Smooth muscle cell (in vitro differentiated cells): ENCODE results near the gene FGFR3. TPM values are rescaled to one million over a fixed set of nuclear protein-coding genes. Genes with fewer than 3 reads are reported as not detected.

ENCODE experiments used
- DNase-seq: peaks from one replicate; lab custom pipeline; 2025; ENCODE audit not compliant: unreplicated experiment; lab: John Stamatoyannopoulos, UW
- H2AFZ ChIP-seq: fragments of 200-600 bp; sonication (generic); 2 replicates; pipeline ENCODE4 v1.6.0; 2016; ENCODE audit warnings: antibody characterized with exemption, low read depth, mild to moderate bottlenecking
- H3F3A ChIP-seq: fragments of 200-600 bp; sonication (generic); 2 replicates; pipeline ENCODE4 v1.6.0; 2017; ENCODE audit warnings: antibody characterized with exemption, low read depth
- H3K27ac ChIP-seq: fragments of 200-600 bp; sonication (generic); 2 replicates; pipeline ENCODE4 v1.5.1; 2016; ENCODE audit warnings: low read depth, mild to moderate bottlenecking
- H3K27me3 ChIP-seq: fragments of 200-600 bp; sonication (generic); 2 replicates; pipeline ENCODE4 v1.6.1; 2016; ENCODE audit warnings: low read depth, mild to moderate bottlenecking
- H3K36me3 ChIP-seq: fragments of 200-600 bp; sonication (generic); 2 replicates; pipeline ENCODE4 v1.5.1; 2016; ENCODE audit warnings: low read depth
- H3K4me1 ChIP-seq: fragments of 200-600 bp; sonication (generic); 2 replicates; pipeline ENCODE4 v1.5.1; 2016; ENCODE audit warnings: low read depth
- H3K4me2 ChIP-seq: fragments of 200-600 bp; sonication (generic); 2 replicates; pipeline ENCODE4 v1.6.0; 2016; ENCODE audit warnings: mild to moderate bottlenecking
- H3K4me3 ChIP-seq: fragments of 200-600 bp; sonication (generic); 2 replicates; pipeline ENCODE4 v1.5.1; 2016; ENCODE audit warnings: mild to moderate bottlenecking
- H3K79me2 ChIP-seq: fragments of 200-600 bp; sonication (generic); 2 replicates; pipeline ENCODE4 v1.6.0; 2016; ENCODE audit warnings: low read depth, mild to moderate bottlenecking
- H3K9ac ChIP-seq: fragments of 200-600 bp; sonication (generic); 2 replicates; pipeline ENCODE4 v1.6.0; 2016; ENCODE audit warnings: low read depth
- H3K9me3 ChIP-seq: fragments of 200-600 bp; sonication (generic); replicated peaks from 2 replicates; pipeline ENCODE4 v1.5.1; 2016; ENCODE audit warnings: low read depth
- H4K20me1 ChIP-seq: fragments of 200-600 bp; sonication (generic); 2 replicates; pipeline ENCODE4 v1.6.0; 2016; ENCODE audit warnings: low read depth
- WGBS: methylation state at CpG from one replicate; pipeline ENCODE4 v1.1.7; 2016; ENCODE audit warnings: low lambda C conversion rate; 5-methylcytosine and 5-hydroxymethylcytosine counted together
- polyA plus RNA-seq: library from polyadenylated mRNA; unstranded; fragments of >200 nt; fragmentation: Nextera tagmentation; extraction: Ambion mirVana; gene quantifications from 2 replicates; pipeline ENCODE4 v1.2.1, GENCODE V29; 2016
- total RNA-seq: library from RNA; depleted of rRNA; stranded (reverse); fragments of >200 nt; gene quantifications from 2 replicates; pipeline ENCODE4 v1.2.3, GENCODE V29; 2014
- TF ChIP-seq, protein P1 (sequence below): fragments of 200-600 bp; sonication (generic); IDR thresholded peaks from 2 replicates; pipeline ENCODE4 v1.5.1; 2017; ENCODE audit warnings: borderline replicate concordance, mild to moderate bottlenecking, antibody characterized with exemption; ENCODE audit not compliant: insufficient read depth, poor library complexity, severe bottlenecking

FGFR3 gene
- total and polyA plus RNA-seq, 2 experiments from 2014 or later = 6.6 to 13.6 TPM

DNA sequence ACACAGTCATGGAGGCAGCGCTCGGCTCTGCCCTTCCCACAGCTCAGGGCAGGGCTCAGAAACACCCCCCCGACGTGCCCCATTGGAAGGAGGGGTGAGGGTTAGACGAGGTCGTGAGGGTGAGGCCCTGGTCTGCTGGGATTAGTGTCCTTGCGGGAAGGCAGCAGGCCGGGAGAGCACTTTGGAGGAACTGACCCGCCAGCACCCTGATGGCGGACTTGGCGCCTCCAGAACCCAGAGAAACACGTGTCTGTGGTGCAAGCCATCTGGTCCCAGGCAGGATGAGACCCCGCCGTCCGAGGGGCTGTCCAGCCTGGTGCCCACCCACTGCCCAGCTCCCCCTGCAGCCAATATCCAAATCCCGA, 45.5 kb upstream of the FGFR3 start:
- Histone ChIP-seq H3K4me3 (no peak overlapping the region), H3K79me2 (no peaks in the 10 kb centered on the region), H4K20me1 (no peaks in the 10 kb centered on the region), H3K36me3 (no peaks in the 10 kb centered on the region), H3K9ac (no peak overlapping the region), H3F3A (no peaks in the 10 kb centered on the region), H2AFZ (no peak overlapping the region), H3K27me3 (no peaks in the 10 kb centered on the region), H3K27ac (no peak overlapping the region), H3K4me2 (no peak overlapping the region), H3K4me1 (peaks cover 8% of the 10 kb centered on the region), H3K9me3 (no peaks in the 10 kb centered on the region)
- DNase-seq = no peak
- WGBS = 92% methylated on average over 16 of the region's 16 CpGs
- TF ChIP-seq, protein P1, sequence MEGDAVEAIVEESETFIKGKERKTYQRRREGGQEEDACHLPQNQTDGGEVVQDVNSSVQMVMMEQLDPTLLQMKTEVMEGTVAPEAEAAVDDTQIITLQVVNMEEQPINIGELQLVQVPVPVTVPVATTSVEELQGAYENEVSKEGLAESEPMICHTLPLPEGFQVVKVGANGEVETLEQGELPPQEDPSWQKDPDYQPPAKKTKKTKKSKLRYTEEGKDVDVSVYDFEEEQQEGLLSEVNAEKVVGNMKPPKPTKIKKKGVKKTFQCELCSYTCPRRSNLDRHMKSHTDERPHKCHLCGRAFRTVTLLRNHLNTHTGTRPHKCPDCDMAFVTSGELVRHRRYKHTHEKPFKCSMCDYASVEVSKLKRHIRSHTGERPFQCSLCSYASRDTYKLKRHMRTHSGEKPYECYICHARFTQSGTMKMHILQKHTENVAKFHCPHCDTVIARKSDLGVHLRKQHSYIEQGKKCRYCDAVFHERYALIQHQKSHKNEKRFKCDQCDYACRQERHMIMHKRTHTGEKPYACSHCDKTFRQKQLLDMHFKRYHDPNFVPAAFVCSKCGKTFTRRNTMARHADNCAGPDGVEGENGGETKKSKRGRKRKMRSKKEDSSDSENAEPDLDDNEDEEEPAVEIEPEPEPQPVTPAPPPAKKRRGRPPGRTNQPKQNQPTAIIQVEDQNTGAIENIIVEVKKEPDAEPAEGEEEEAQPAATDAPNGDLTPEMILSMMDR = no peak

DNA sequence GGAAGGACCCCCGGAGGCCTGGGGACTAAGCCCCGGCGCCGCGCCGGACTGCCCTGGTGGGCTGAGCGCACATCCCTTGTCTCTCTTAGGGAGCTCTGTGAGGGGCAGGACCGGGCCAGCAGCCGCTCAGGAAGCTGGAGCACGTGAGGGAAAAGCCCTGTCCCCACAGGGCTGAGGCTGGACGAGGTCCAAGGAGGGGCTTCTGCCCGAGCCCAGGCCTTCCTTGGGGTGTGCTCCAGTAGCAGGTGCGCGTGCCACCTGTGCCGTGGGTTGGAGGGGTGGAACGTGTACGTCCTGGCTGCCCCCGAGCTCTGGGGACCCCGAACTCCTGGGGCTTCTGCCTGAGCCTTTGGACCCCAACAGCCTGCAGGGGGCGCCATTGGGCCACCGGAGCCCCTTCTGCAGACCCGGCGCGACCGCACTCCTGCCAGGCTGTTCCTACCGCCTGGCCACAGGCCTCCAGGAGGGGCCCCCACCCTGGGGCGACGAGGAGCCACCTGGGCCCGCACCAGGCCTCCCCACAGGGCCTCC, 44.6 kb upstream of the FGFR3 start:
- H4K20me1 ChIP-seq = no peaks in the 10 kb centered on the region
- H3K79me2 ChIP-seq = no peaks in the 10 kb centered on the region
- H3K9me3 ChIP-seq = no peaks in the 10 kb centered on the region
- peaks cover 8% of the 10 kb centered on the region for H3K4me1 ChIP-seq
- no peaks in the 10 kb centered on the region for H3F3A ChIP-seq
- no peaks in the 10 kb centered on the region for H3K27me3 ChIP-seq
- 31% methylated on average over 16 of the region's 29 CpGs for WGBS
- H2AFZ ChIP-seq = no peak overlapping the region
- peak; percentile 54 for DNase-seq
- H3K27ac ChIP-seq = no peak overlapping the region
- no peak overlapping the region for H3K4me2 ChIP-seq
- TF ChIP-seq, protein P1 = peak; percentile 88
- no peak overlapping the region for H3K4me3 ChIP-seq
- H3K9ac ChIP-seq = no peak overlapping the region
- H3K36me3 ChIP-seq = no peaks in the 10 kb centered on the region

DNA sequence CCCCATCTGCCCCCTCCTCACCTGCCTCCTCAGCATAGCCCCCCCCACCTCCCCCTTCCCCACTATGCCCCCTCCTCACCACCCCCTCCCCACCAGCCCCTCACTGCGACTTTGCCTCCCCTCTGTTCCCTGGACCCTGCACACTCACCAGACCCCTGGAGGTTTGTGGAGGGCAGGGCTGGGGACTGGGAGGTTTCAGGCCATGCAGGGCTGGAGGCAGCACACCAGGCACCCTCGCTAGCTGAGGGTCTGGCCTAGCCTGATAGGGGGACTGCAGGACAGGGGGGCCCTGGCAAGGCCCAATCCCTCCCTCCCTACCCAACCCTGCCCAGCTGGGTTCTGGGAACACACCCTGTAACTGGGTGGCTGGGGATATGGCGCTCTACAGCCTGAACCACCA, 43.7 kb upstream of the FGFR3 start:
- Histone ChIP-seq H3K27me3 (no peaks in the 10 kb centered on the region), H3K9ac (no peak overlapping the region), H4K20me1 (no peaks in the 10 kb centered on the region), H3K9me3 (no peaks in the 10 kb centered on the region), H3K4me1 (peaks cover 8% of the 10 kb centered on the region), H3K36me3 (no peaks in the 10 kb centered on the region), H3F3A (no peaks in the 10 kb centered on the region), H3K27ac (no peak overlapping the region), H3K79me2 (no peaks in the 10 kb centered on the region), H2AFZ (no peak overlapping the region), H3K4me2 (no peak overlapping the region), H3K4me3 (no peak overlapping the region)
- TF ChIP-seq, protein P1 = no peak
- DNase-seq = no peak
- WGBS = 60% methylated on average over 2 of the region's 3 CpGs

DNA sequence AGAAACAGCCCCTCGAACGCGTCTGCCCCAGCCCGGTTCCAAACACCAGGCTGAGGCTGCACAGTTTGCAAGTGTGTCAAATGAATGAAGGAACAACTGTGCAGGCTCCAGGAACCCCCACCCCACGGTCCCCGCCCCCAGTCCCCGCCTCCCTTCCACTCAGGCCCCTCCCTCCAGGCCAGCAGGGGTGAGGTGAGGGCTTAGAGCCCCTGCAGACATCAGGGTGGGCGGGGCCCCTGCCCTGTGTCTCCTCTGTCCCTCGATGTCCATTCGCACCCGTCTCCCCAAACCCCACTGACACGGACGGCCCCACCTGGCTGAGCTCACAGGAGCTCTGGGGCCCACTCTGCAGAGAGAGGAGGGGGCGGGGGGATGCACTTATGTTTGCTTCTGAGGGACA, 43.3 kb upstream of the FGFR3 start:
- Histone ChIP-seq H3K4me1 (peaks cover 8% of the 10 kb centered on the region), H3K27ac (no peak overlapping the region), H4K20me1 (no peaks in the 10 kb centered on the region), H3K9me3 (no peaks in the 10 kb centered on the region), H2AFZ (no peak overlapping the region), H3K36me3 (no peaks in the 10 kb centered on the region), H3K27me3 (no peaks in the 10 kb centered on the region), H3K4me2 (no peak overlapping the region), H3K4me3 (no peak overlapping the region), H3K79me2 (no peaks in the 10 kb centered on the region), H3F3A (no peaks in the 10 kb centered on the region), H3K9ac (no peak overlapping the region)
- no peak for DNase-seq
- TF ChIP-seq, protein P1 = no peak
- WGBS = 83% methylated on average over 10 of the region's 14 CpGs
